Measurements from ENCODE around the gene DBNDD1.

DNA sequence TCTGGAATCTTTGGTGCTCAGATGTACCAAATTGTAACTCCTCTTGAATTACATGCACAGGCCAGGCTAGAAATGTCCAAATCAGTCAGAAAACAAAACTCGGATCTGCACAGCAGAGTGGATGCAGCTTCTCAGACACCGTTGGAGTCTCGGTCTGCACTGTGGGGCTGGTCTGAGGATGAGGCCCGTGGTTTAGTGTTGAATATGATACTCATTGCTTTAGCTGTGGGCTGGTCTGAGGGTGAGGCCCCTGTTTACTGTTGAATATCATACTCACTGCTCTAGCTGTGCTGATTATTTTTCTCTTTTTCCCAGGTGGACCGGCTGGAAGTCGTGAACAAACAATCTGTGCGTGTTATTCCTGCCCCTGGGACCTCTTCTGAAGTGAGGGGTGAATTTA lies 35.0 kb downstream of the DBNDD1 start:
- TF ChIP-seq, protein P1, sequence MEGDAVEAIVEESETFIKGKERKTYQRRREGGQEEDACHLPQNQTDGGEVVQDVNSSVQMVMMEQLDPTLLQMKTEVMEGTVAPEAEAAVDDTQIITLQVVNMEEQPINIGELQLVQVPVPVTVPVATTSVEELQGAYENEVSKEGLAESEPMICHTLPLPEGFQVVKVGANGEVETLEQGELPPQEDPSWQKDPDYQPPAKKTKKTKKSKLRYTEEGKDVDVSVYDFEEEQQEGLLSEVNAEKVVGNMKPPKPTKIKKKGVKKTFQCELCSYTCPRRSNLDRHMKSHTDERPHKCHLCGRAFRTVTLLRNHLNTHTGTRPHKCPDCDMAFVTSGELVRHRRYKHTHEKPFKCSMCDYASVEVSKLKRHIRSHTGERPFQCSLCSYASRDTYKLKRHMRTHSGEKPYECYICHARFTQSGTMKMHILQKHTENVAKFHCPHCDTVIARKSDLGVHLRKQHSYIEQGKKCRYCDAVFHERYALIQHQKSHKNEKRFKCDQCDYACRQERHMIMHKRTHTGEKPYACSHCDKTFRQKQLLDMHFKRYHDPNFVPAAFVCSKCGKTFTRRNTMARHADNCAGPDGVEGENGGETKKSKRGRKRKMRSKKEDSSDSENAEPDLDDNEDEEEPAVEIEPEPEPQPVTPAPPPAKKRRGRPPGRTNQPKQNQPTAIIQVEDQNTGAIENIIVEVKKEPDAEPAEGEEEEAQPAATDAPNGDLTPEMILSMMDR (IDR thresholded peaks at IDR 0.05), result no peak
- no peak for TF ChIP-seq EZH2 (IDR thresholded peaks at IDR 0.05; ENCODE audit: borderline replicate concordance, insufficient read depth, low read depth, low read length, poor library complexity, severe bottlenecking)
